Upper lobe of left lung (tissue), 6 donors: ENCODE measurements around the gene PPP2R5E. TPM values are rescaled to one million over a fixed set of nuclear protein-coding genes. Genes with fewer than 3 reads are reported as not detected.

ENCODE experiments used
- ATAC-seq, 2 donors: fragments of 200-7000 bp; cut with Tn5 transposase; one replicate each; pipeline ENCODE4 v1.9.1; 2022; ENCODE audit warnings: mild to moderate bottlenecking in 2 of 2, moderate library complexity in 2 of 2; ENCODE audit not compliant: low FRiP score in 2 of 2
- DNase-seq, 2 donors: peaks; one replicate each; pipeline ENCODE4 v3.0.0-alpha.2; 2019 to 2020
- H3K27ac ChIP-seq, 4 donors: fragments of 200-600 bp; sonication (generic); one replicate each; pipeline ENCODE4 v1.5.1; 2016 to 2019
- H3K27me3 ChIP-seq, 4 donors: fragments of 200-600 bp; sonication (generic); one replicate each; pipeline ENCODE4 v1.5.1; 2017 to 2019
- H3K36me3 ChIP-seq, 4 donors: fragments of 200-600 bp; sonication (generic); one replicate each; pipeline ENCODE4 v1.5.1; 2016 to 2019
- H3K4me1 ChIP-seq, 4 donors: fragments of 200-600 bp; sonication (generic); one replicate each; pipeline ENCODE4 v1.5.1; 2018 to 2019
- H3K4me3 ChIP-seq, 4 donors: fragments of 200-600 bp; sonication (generic); one replicate each; pipeline ENCODE4 v1.5.1; 2017 to 2019; ENCODE audit warnings: mild to moderate bottlenecking in 2 of 4, moderate library complexity in 1 of 4
- H3K9me3 ChIP-seq, 4 donors: fragments of 200-600 bp; sonication (generic); one replicate each; pipeline ENCODE4 v1.5.1; 2018 to 2019
- CTCF ChIP-seq, 6 experiments: fragments of 450-650 bp in 4 of 6; fragments of 200-600 bp in 2 of 6; sonication (generic) in 2 of 6; IDR thresholded peaks; one replicate each; pipeline ENCODE4 v1.5.1; 2016 to 2019; ENCODE audit warnings: antibody characterized with exemption in 6 of 6
- EP300 ChIP-seq, 4 donors: sonication (generic); formaldehyde crosslinking; IDR thresholded peaks; one replicate each; pipeline ENCODE4 v1.5.1; 2017; ENCODE audit warnings: antibody characterized with exemption in 4 of 4, control low read depth in 2 of 4
- POLR2A ChIP-seq, 4 donors: fragments of 450-650 bp; IDR thresholded peaks; one replicate each; pipeline ENCODE4 v1.5.1; 2016 to 2017; ENCODE audit warnings: antibody characterized with exemption in 4 of 4, mild to moderate bottlenecking in 2 of 4
- POLR2AphosphoS5 ChIP-seq, 2 donors: sonication (generic); formaldehyde crosslinking; IDR thresholded peaks; one replicate each; pipeline ENCODE4 v1.5.1; 2017; ENCODE audit warnings: antibody characterized with exemption in 2 of 2
- WGBS, 2 donors: methylation state at CpG; one replicate each; pipeline ENCODE4 v1.1.5; 2017 to 2018; 5-methylcytosine and 5-hydroxymethylcytosine counted together
- total RNA-seq, 6 donors: library from RNA; depleted of rRNA in 4 of 6; stranded (reverse); fragments of >200 nt in 4 of 6; gene quantifications; one replicate each; pipeline versions ENCODE4 v1.1.0 to v1.2.1, GENCODE V29; 2016 to 2021
- donor health status: DM: no; HTN: no; CAD: no; lungs with moderate emphysema.
- donor health status: DM: no; HTN: yes; CAD: no; lungs with severe emphysema.

PPP2R5E gene
- total RNA-seq, 6 donors from 2014 or later, result 10.1 to 42.4 (median 34.5) TPM

GRCh38 chr14:63551332-63551731 lies 8.2 kb upstream of the PPP2R5E start:
- TF ChIP-seq POLR2A (IDR thresholded peaks at IDR 0.05) (no peak), EP300 (IDR thresholded peaks at IDR 0.05) (no peak), CTCF (IDR thresholded peaks at IDR 0.05) (no peak), POLR2AphosphoS5 (IDR thresholded peaks at IDR 0.05) (no peak)
- ATAC-seq (peak in 1 of 2 donors; percentile 42), DNase-seq (no peak)
- 56 to 63% methylated on average over 3 of the region's 3 CpGs for WGBS, 2 donors
- H3K4me3 ChIP-seq, result no peak overlapping the region
- H3K9me3 ChIP-seq, result no peaks in the 10 kb centered on the region
- H3K27me3 ChIP-seq, result no peaks in the 10 kb centered on the region
- H3K36me3 ChIP-seq, result no peaks in the 10 kb centered on the region
- no peak overlapping the region for H3K27ac ChIP-seq
- no peaks in the 10 kb centered on the region for H3K4me1 ChIP-seq

- no peak for ATAC-seq
- WGBS, 2 donors, result 62 to 74% methylated on average over 8 of the region's 8 CpGs
- H3K36me3 ChIP-seq, result no peaks in the 10 kb centered on the region
- H3K9me3 ChIP-seq, result no peaks in the 10 kb centered on the region
- no peak overlapping the region for H3K27ac ChIP-seq
- H3K4me1 ChIP-seq, result peaks cover 0 to 12% (median 8%) of the 10 kb centered on the region in 4 donors
- DNase-seq, result no peak
- no peaks in the 10 kb centered on the region for H3K27me3 ChIP-seq
- H3K4me3 ChIP-seq, result no peak overlapping the region
- no peak for TF ChIP-seq CTCF (IDR thresholded peaks at IDR 0.05)
- no peak for TF ChIP-seq POLR2A (IDR thresholded peaks at IDR 0.05)
- TF ChIP-seq EP300 (IDR thresholded peaks at IDR 0.05), result no peak
- TF ChIP-seq POLR2AphosphoS5 (IDR thresholded peaks at IDR 0.05), result no peak
Observed at GRCh38 chr14:63547798-63548335, 4.7 kb upstream of the PPP2R5E start.

GRCh38 chr14:63545431-63545830 lies 2.3 kb upstream of the PPP2R5E start:
- H3K27me3 ChIP-seq, result no peaks in the 10 kb centered on the region
- H3K4me1 ChIP-seq, result peaks cover 10 to 29% (median 23%) of the 10 kb centered on the region in 4 donors
- WGBS, 2 donors, result 92 to 93% methylated on average over 3 of the region's 3 CpGs
- no peak overlapping the region for H3K4me3 ChIP-seq
- no peak for ATAC-seq
- H3K9me3 ChIP-seq, result no peaks in the 10 kb centered on the region
- H3K36me3 ChIP-seq, result no peaks in the 10 kb centered on the region
- no peak for TF ChIP-seq EP300 (IDR thresholded peaks at IDR 0.05)
- TF ChIP-seq CTCF (IDR thresholded peaks at IDR 0.05), result no peak
- no peak for TF ChIP-seq POLR2AphosphoS5 (IDR thresholded peaks at IDR 0.05)
- TF ChIP-seq POLR2A (IDR thresholded peaks at IDR 0.05), result no peak
- no peak for DNase-seq
- no peak overlapping the region for H3K27ac ChIP-seq

GRCh38 chr14:63544591-63545299 lies 1.6 kb upstream of the PPP2R5E start:
- TF ChIP-seq CTCF (IDR thresholded peaks at IDR 0.05) (peak in 1 of 6 experiments; percentile 36), EP300 (IDR thresholded peaks at IDR 0.05) (no peak), POLR2AphosphoS5 (IDR thresholded peaks at IDR 0.05) (no peak), POLR2A (IDR thresholded peaks at IDR 0.05) (no peak)
- H3K36me3 ChIP-seq, result peaks cover 0 to 3% (median under 1%) of the 10 kb centered on the region in 4 donors
- no peaks in the 10 kb centered on the region for H3K27me3 ChIP-seq
- 24 to 29% methylated on average over 6 of the region's 6 CpGs for WGBS, 2 donors
- ATAC-seq (no peak), DNase-seq (no peak)
- no peak overlapping the region for H3K27ac ChIP-seq
- H3K4me3 ChIP-seq, result peak overlapping the region in 2 of 4 donors; percentile 91 to 96
- peaks cover 10 to 29% (median 23%) of the 10 kb centered on the region in 4 donors for H3K4me1 ChIP-seq
- H3K9me3 ChIP-seq, result no peaks in the 10 kb centered on the region
